Measurements from ENCODE around the gene STX18. TPM values are rescaled to one million over a fixed set of nuclear protein-coding genes. Genes with fewer than 3 reads are reported as not detected.
A peak's percentile ranks its signal among the peaks of the same experiment; 100 is the strongest.

The STX18 gene
- total RNA-seq, 1 donor from 2014 or later = 21.1 TPM

GRCh38 chr4:4409416-4410115, 132.3 kb downstream of the STX18 start:
- Mint-ChIP-seq H3K36me3 (ENCODE audit: low read depth) (no peaks in the 10 kb centered on the region), H3K27me3 (ENCODE audit: low read depth) (peaks cover 9% of the 10 kb centered on the region), H3K4me1 (ENCODE audit: low read depth) (no peaks in the 10 kb centered on the region), H3K27ac (ENCODE audit: unreplicated experiment) (no peak overlapping the region), H3K9me3 (ENCODE audit: low read depth) (no peaks in the 10 kb centered on the region), H3K4me3 (ENCODE audit: unreplicated experiment) (no peak overlapping the region)
- no peak for TF ChIP-seq CTCF (IDR thresholded peaks at IDR 0.05)
- DNase-seq (ENCODE audit: low spot score) = peak; percentile 87

GRCh38 chr4:4408576-4409335, 133.1 kb downstream of the STX18 start:
- no peaks in the 10 kb centered on the region for H3K4me1 Mint-ChIP-seq (ENCODE audit: low read depth)
- no peak overlapping the region for H3K27ac Mint-ChIP-seq (ENCODE audit: unreplicated experiment)
- peaks cover 9% of the 10 kb centered on the region for H3K27me3 Mint-ChIP-seq (ENCODE audit: low read depth)
- TF ChIP-seq CTCF (IDR thresholded peaks at IDR 0.05) = no peak
- no peak overlapping the region for H3K4me3 Mint-ChIP-seq (ENCODE audit: unreplicated experiment)
- no peaks in the 10 kb centered on the region for H3K36me3 Mint-ChIP-seq (ENCODE audit: low read depth)
- peak; percentile 83 for DNase-seq (ENCODE audit: low spot score)
- H3K9me3 Mint-ChIP-seq (ENCODE audit: low read depth) = no peaks in the 10 kb centered on the region

- H3K9me3 Mint-ChIP-seq (ENCODE audit: low read depth) = no peaks in the 10 kb centered on the region
- no peak for TF ChIP-seq CTCF (IDR thresholded peaks at IDR 0.05)
- H3K4me1 Mint-ChIP-seq (ENCODE audit: low read depth) = no peaks in the 10 kb centered on the region
- DNase-seq (ENCODE audit: low spot score) = no peak
- H3K27me3 Mint-ChIP-seq (ENCODE audit: low read depth) = peaks cover 14% of the 10 kb centered on the region
- H3K27ac Mint-ChIP-seq (ENCODE audit: unreplicated experiment) = no peak overlapping the region
- H3K36me3 Mint-ChIP-seq (ENCODE audit: low read depth) = no peaks in the 10 kb centered on the region
- no peak overlapping the region for H3K4me3 Mint-ChIP-seq (ENCODE audit: unreplicated experiment)
Observed at GRCh38 chr4:4408132-4408523, 133.7 kb downstream of the STX18 start.

GRCh38 chr4:4407299-4408131, 134.3 kb downstream of the STX18 start:
- TF ChIP-seq CTCF (IDR thresholded peaks at IDR 0.05) = no peak
- H3K4me1 Mint-ChIP-seq (ENCODE audit: low read depth) = no peaks in the 10 kb centered on the region
- no peaks in the 10 kb centered on the region for H3K36me3 Mint-ChIP-seq (ENCODE audit: low read depth)
- H3K4me3 Mint-ChIP-seq (ENCODE audit: unreplicated experiment) = no peak overlapping the region
- DNase-seq (ENCODE audit: low spot score) = no peak
- H3K9me3 Mint-ChIP-seq (ENCODE audit: low read depth) = no peaks in the 10 kb centered on the region
- H3K27ac Mint-ChIP-seq (ENCODE audit: unreplicated experiment) = no peak overlapping the region
- H3K27me3 Mint-ChIP-seq (ENCODE audit: low read depth) = peaks cover 17% of the 10 kb centered on the region
